SH-SY5Y (cell line): ENCODE measurements around the gene NAA25.

ENCODE experiments used
- GATA2 ChIP-seq: IDR thresholded peaks from 2 replicates; pipeline ENCODE4 v1.6.1; 2011; ENCODE audit warnings: mild to moderate bottlenecking, low read depth, low read length
- GATA3 ChIP-seq: IDR thresholded peaks from 2 replicates; pipeline ENCODE4 v1.6.1; 2011; ENCODE audit warnings: low read depth, mild to moderate bottlenecking, low read length, moderate library complexity

The NAA25 gene

GRCh38 chr12:112125250-112125999 lies 16.8 kb upstream of the NAA25 start, which contains the start of gene TRAFD1:
TRAFD1 (plus strand) TSS chr12:112125560; CDS start chr12:112130523, 4,963 bp downstream.
- TF ChIP-seq GATA3 = no peak

GRCh38 chr12:112124918-112125249 lies 16.3 kb upstream of the NAA25 start:
- TF ChIP-seq GATA2 (no peak), GATA3 (no peak)

GRCh38 chr12:112122823-112123690 lies 14.5 kb upstream of the NAA25 start:
- no peak for TF ChIP-seq GATA2
- no peak for TF ChIP-seq GATA3

GRCh38 chr12:112121780-112122565 lies 13.4 kb upstream of the NAA25 start:
- TF ChIP-seq GATA2 (no peak), GATA3 (no peak)

- TF ChIP-seq GATA3 (no peak), GATA2 (no peak)
Measured at GRCh38 chr12:112117685-112118084, 9.1 kb upstream of the NAA25 start.

- TF ChIP-seq GATA2 (no peak), GATA3 (no peak)
Measured at GRCh38 chr12:112116232-112117060, 7.9 kb upstream of the NAA25 start.

GRCh38 chr12:112115259-112116045 lies 6.9 kb upstream of the NAA25 start:
- TF ChIP-seq GATA3 (no peak), GATA2 (no peak)

GRCh38 chr12:112112409-112113133 lies 4.0 kb upstream of the NAA25 start:
- TF ChIP-seq GATA2 = no peak
- TF ChIP-seq GATA3 = no peak

GRCh38 chr12:112111931-112112330 lies 3.3 kb upstream of the NAA25 start:
- TF ChIP-seq GATA3 (no peak), GATA2 (no peak)

GRCh38 chr12:112107306-112108201 lies 1.0 kb downstream of the NAA25 start:
- TF ChIP-seq GATA3 (no peak), GATA2 (no peak)

- TF ChIP-seq GATA2 = no peak
- no peak for TF ChIP-seq GATA3
Measured at GRCh38 chr12:112105891-112106290, 2.7 kb downstream of the NAA25 start.
